Activated T-helper 2 cell treated with anti-CD3 and anti-CD28 coated beads, Interferon-gamma antibody, Interleukin-2, Interleukin-4, amounts not matched to agents 10 μg/mL and 5 μg/mL and 100 μg/mL, durations not matched to agents 14 hours and 24 hours and 36 hours (primary cell): ENCODE data around the gene CDC14A. TPM values are rescaled to one million over a fixed set of nuclear protein-coding genes. Genes with fewer than 3 reads are reported as not detected.
"Not testable (repeated sequence)": the region's sequence is repeated elsewhere in the genome, so short reads cannot be mapped to it uniquely, and the experiment has no call there.

ENCODE experiments used
- DNase-seq: peaks from one replicate; pipeline ENCODE4 v3.0.0; 2021; ENCODE audit warnings: low spot score
- H3K27ac Mint-ChIP-seq: one replicate; pipeline ENCODE4 v1.8.0; 2021; ENCODE audit warnings: mixed read lengths
- H3K27me3 Mint-ChIP-seq: one replicate; pipeline ENCODE4 v1.8.0; 2021; ENCODE audit warnings: low read depth, mixed read lengths
- H3K36me3 Mint-ChIP-seq: one replicate; pipeline ENCODE4 v1.8.0; 2021; ENCODE audit warnings: low read depth, mixed read lengths
- H3K4me1 Mint-ChIP-seq: one replicate; pipeline ENCODE4 v1.8.0; 2021; ENCODE audit warnings: low read depth, mixed read lengths
- H3K4me3 Mint-ChIP-seq: one replicate; pipeline ENCODE4 v1.8.0; 2021; ENCODE audit warnings: low read depth, mild to moderate bottlenecking, moderate library complexity, mixed read lengths
- H3K9me3 Mint-ChIP-seq: one replicate; pipeline ENCODE4 v1.8.0; 2021; ENCODE audit warnings: mixed read lengths
- intact Hi-C: fragments of 100-400 bp; cut with micrococcal nuclease; formaldehyde crosslinking; loops from one replicate; pipeline ENCODE4 v1.15.1; 2023
- total RNA-seq: library from RNA; stranded (reverse); gene quantifications from 2 replicates; pipeline ENCODE4 v1.2.3, GENCODE V29; 2022

CDC14A gene
- total RNA-seq, 1 donor from 2014 or later: 10.3 TPM

DNA sequence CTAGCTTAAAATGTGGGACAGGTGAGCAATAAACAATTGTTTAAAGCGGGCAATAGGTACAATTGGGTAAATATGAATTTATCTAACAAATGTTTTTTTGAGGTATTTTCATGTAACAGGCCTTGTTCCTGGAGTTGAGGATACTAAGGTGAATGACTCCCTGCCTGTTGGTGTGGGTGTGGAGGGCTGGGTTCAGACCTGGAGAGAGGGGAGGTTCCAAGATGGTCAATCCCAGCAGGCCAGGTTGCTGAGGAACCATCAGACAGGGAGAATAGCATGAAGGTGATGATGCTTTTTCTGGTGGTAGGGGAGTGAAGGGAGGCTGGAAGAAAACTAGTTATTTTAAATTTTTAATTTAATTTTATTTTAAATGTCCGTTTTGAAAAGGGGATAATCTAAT, 46.3 kb downstream of the CDC14A start:
- Mint-ChIP-seq H3K27ac (peak overlapping the region; percentile 54), H3K4me1 (peaks cover 72% of the 10 kb centered on the region), H3K9me3 (no peaks in the 10 kb centered on the region), H3K36me3 (peaks cover 43% of the 10 kb centered on the region), H3K4me3 (no peak overlapping the region), H3K27me3 (no peaks in the 10 kb centered on the region)
- intact Hi-C loops: no loop called here
- DNase-seq: no peak

DNA sequence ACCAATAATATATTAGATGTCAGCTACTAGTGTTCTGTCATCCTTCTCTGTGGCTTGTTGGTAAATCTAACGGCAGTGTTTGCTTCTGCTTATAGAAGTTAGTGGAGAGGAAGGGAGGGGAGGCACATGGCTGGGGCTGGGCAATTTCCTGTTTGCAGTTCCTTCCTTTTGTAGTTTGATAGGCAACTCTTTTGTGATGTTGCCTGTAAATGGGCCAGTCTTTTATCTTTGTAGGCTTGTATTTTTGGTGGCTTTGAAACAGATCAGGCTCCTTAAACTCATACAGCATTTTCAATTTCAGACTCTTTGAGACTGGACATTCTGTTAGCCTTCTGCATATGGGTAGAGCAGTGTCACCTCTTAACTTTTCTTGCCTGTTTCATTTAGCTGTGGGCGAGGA, 48.1 kb downstream of the CDC14A start:
- Mint-ChIP-seq H3K4me1 (peaks cover 68% of the 10 kb centered on the region), H3K9me3 (no peaks in the 10 kb centered on the region), H3K27ac (peak overlapping the region; percentile 90), H3K36me3 (peaks cover 35% of the 10 kb centered on the region), H3K27me3 (no peaks in the 10 kb centered on the region), H3K4me3 (peak overlapping the region; percentile 48)
- DNase-seq: peak; percentile 56
- intact Hi-C loops: loop anchor here (2.0 kb wide), 1 partner anchor 40 kb away; no protein-coding TSS in a partner anchor

DNA sequence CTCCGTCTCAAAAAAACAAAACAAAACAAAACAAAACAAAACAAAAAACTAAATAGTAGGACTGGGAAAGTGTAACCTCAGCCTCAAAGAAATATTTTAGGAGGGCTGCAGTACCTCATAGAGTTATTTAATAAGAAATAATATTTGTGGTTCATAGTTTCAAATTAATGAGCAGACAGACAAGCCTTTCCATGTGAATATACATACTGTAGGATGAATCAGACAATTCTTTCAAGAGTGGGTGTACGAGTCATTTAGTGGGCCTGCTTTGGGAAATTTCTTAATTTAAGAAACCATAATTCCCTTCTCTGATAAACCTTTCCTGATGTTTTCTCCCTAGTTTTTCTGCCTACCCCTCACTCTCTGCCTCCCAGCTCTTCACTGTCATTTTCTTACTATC, 52.5 kb downstream of the CDC14A start:
- H3K9me3 Mint-ChIP-seq: peaks cover 22% of the 10 kb centered on the region
- DNase-seq: no peak
- intact Hi-C loops: no loop called here
- H3K4me3 Mint-ChIP-seq: no peak overlapping the region
- no peaks in the 10 kb centered on the region for H3K27me3 Mint-ChIP-seq
- peaks cover 36% of the 10 kb centered on the region for H3K4me1 Mint-ChIP-seq
- H3K27ac Mint-ChIP-seq: no peak overlapping the region
- H3K36me3 Mint-ChIP-seq: peaks cover 44% of the 10 kb centered on the region

GRCh38 chr1:100405902-100406301, 53.6 kb downstream of the CDC14A start:
- DNase-seq, H3K27me3 Mint-ChIP-seq, intact Hi-C loops, H3K4me3 Mint-ChIP-seq, H3K27ac Mint-ChIP-seq: not testable (repeated sequence)
- Mint-ChIP-seq H3K36me3 (peaks cover 47% of the 10 kb centered on the region), H3K9me3 (peaks cover 22% of the 10 kb centered on the region), H3K4me1 (peaks cover 30% of the 10 kb centered on the region)

GRCh38 chr1:100407390-100407789, 55.1 kb downstream of the CDC14A start:
- DNase-seq, H3K27me3 Mint-ChIP-seq, H3K27ac Mint-ChIP-seq, H3K4me3 Mint-ChIP-seq, intact Hi-C loops: not testable (repeated sequence)
- Mint-ChIP-seq H3K4me1 (peaks cover 41% of the 10 kb centered on the region), H3K9me3 (peaks cover 22% of the 10 kb centered on the region), H3K36me3 (peaks cover 58% of the 10 kb centered on the region)

GRCh38 chr1:100411019-100411418, 58.7 kb downstream of the CDC14A start:
- intact Hi-C loops: no loop called here
- peaks cover 51% of the 10 kb centered on the region for H3K36me3 Mint-ChIP-seq
- no peak overlapping the region for H3K4me3 Mint-ChIP-seq
- no peak overlapping the region for H3K27ac Mint-ChIP-seq
- no peak for DNase-seq
- H3K9me3 Mint-ChIP-seq: peaks cover 22% of the 10 kb centered on the region
- no peaks in the 10 kb centered on the region for H3K27me3 Mint-ChIP-seq
- peaks cover 38% of the 10 kb centered on the region for H3K4me1 Mint-ChIP-seq

DNA sequence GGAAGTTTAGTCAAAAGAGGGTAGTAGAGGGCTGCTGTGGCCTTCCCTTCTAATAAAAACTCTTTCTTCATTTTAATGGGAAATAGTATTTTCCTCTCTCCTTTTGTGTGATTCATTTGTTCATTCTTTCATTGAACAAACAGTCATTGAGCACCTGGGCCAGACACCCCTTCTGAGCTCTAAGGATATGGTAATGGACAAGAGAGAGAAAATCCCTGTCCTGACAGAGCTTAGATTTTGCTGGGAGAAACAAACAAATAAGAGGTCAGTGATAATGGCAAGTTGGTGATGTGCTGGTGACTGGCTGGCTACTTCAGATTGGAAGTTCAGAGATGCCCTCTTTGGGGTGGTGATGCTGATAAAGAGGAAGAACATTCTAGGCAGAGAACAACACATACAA, 59.3 kb downstream of the CDC14A start:
- Mint-ChIP-seq H3K9me3 (peaks cover 22% of the 10 kb centered on the region), H3K27me3 (no peaks in the 10 kb centered on the region), H3K36me3 (peaks cover 52% of the 10 kb centered on the region), H3K4me1 (peaks cover 38% of the 10 kb centered on the region), H3K27ac (no peak overlapping the region), H3K4me3 (no peak overlapping the region)
- intact Hi-C loops: no loop called here
- no peak for DNase-seq

GRCh38 chr1:100413035-100413434, 60.7 kb downstream of the CDC14A start:
- Mint-ChIP-seq H3K36me3 (peaks cover 53% of the 10 kb centered on the region), H3K9me3 (peaks cover 16% of the 10 kb centered on the region)

GRCh38 chr1:100414693-100415497, 62.6 kb downstream of the CDC14A start:
- Mint-ChIP-seq H3K9me3 (peaks cover 6% of the 10 kb centered on the region), H3K36me3 (peaks cover 44% of the 10 kb centered on the region), H3K27ac (no peak overlapping the region), H3K4me1 (peaks cover 42% of the 10 kb centered on the region), H3K27me3 (no peaks in the 10 kb centered on the region), H3K4me3 (no peak overlapping the region)
- intact Hi-C loops: no loop called here
- no peak for DNase-seq

More at GRCh38 chr1:100413035-100413434, 60.7 kb downstream of the CDC14A start:
- no peaks in the 10 kb centered on the region for H3K27me3 Mint-ChIP-seq
- intact Hi-C loops: no loop called here
- H3K27ac Mint-ChIP-seq: no peak overlapping the region
- peaks cover 41% of the 10 kb centered on the region for H3K4me1 Mint-ChIP-seq
- H3K4me3 Mint-ChIP-seq: no peak overlapping the region
- no peak for DNase-seq

DNA sequence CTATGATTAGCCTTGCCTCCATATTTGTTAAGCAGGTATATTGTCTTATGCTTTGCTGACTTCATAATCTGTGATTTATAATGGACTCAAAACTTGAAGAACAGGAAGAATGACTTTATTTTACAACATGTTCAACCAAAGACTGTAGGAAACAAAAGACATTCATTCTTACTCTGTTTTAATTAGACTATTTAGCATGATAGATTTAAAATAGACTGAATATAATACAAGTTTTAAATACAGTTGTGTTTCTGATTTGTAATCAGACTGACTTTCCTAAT, 63.1 kb downstream of the CDC14A start:
- intact Hi-C loops: no loop called here
- Mint-ChIP-seq H3K27me3 (no peaks in the 10 kb centered on the region), H3K36me3 (peaks cover 44% of the 10 kb centered on the region), H3K27ac (no peak overlapping the region), H3K4me3 (no peak overlapping the region), H3K9me3 (peaks cover 6% of the 10 kb centered on the region), H3K4me1 (peaks cover 42% of the 10 kb centered on the region)
- DNase-seq: no peak

DNA sequence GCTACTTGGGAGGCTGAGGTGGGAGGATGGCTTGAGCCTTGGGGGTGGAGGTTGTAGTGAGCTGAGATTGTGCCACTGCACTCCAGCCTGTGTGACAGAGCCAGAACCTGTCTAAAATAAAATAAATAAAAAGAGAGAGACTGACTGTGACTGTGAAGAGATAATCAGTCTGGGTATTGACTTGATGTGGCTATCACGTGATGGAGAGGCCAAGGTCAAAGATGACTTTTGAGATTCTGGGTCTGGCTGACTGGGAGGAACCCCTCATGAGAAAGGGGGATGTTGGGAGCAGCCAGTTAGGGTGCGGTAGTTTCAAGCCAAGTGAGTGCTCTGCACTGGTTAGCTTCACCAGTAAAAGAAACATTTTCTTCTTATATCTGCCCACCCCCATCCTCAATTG, 66.8 kb downstream of the CDC14A start:
- no peak overlapping the region for H3K27ac Mint-ChIP-seq

GRCh38 chr1:100422065-100422464, 69.8 kb downstream of the CDC14A start:
- H3K9me3 Mint-ChIP-seq: peaks cover 6% of the 10 kb centered on the region
- DNase-seq: no peak
- H3K27me3 Mint-ChIP-seq: no peaks in the 10 kb centered on the region
- no peak overlapping the region for H3K27ac Mint-ChIP-seq
- intact Hi-C loops: no loop called here
- peaks cover 31% of the 10 kb centered on the region for H3K36me3 Mint-ChIP-seq
- H3K4me3 Mint-ChIP-seq: no peak overlapping the region
- H3K4me1 Mint-ChIP-seq: peaks cover 23% of the 10 kb centered on the region

More for the DNA sequence above, 66.8 kb downstream of the CDC14A start:
- Mint-ChIP-seq H3K27me3 (no peaks in the 10 kb centered on the region), H3K9me3 (peaks cover 6% of the 10 kb centered on the region), H3K36me3 (peaks cover 34% of the 10 kb centered on the region), H3K4me1 (peaks cover 25% of the 10 kb centered on the region), H3K4me3 (no peak overlapping the region)
- intact Hi-C loops: no loop called here
- no peak for DNase-seq

DNA sequence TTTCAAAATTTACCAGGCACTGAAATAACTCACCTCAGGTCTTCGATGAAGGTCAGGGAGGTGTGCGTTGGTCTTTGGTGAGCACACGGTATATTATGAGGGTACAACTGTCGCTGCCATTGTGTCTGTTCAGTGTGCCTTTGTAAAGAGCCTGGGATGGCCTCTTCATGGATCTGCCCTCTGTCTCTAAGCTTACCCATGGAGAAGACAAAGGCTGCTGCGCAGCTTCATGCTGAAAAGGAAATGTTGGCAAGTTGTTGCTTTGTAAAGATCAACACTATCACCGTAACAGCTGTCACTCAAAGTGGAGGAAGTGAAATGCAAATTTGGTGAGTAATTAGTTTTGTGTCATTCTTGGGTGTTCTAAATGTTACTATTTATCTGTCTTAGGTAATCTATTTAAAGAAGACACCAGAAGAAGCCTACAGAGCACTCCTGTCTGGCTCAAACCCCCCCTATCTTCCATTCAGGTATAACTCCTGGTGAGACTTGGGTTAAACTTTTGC, 71.6 kb downstream of the CDC14A start:
- no peaks in the 10 kb centered on the region for H3K27me3 Mint-ChIP-seq
- peak overlapping the region; percentile 53 for H3K27ac Mint-ChIP-seq
- peaks cover 24% of the 10 kb centered on the region for H3K36me3 Mint-ChIP-seq
- no peaks in the 10 kb centered on the region for H3K9me3 Mint-ChIP-seq
- intact Hi-C loops: loop anchor here (2.0 kb wide), 1 partner anchor 15 kb away; no protein-coding TSS in a partner anchor
- no peak for DNase-seq
- peaks cover 28% of the 10 kb centered on the region for H3K4me1 Mint-ChIP-seq
- no peak overlapping the region for H3K4me3 Mint-ChIP-seq
